HCEC 1CT (cell line): Measurements from ENCODE around the gene TDRD9.
"Not testable (repeated sequence)": the region's sequence is repeated elsewhere in the genome, so short reads cannot be mapped to it uniquely, and the experiment has no call there.

Source experiments
- DNase-seq: peaks from one replicate; pipeline ENCODE4 v3.0.0-alpha.2; 2017

Gene TDRD9

GRCh38 chr14:103925316-103925715 lies 2.9 kb upstream of the TDRD9 start:
- DNase-seq = no peak

GRCh38 chr14:103927566-103927965 lies 690 bp upstream of the TDRD9 start:
- no peak for DNase-seq

- no peak for DNase-seq
Measured at GRCh38 chr14:103930051-103930604, 1.9 kb downstream of the TDRD9 start.

- DNase-seq = no peak
Measured at GRCh38 chr14:103931422-103931821, 3.2 kb downstream of the TDRD9 start.

GRCh38 chr14:103932791-103933490 lies 4.7 kb downstream of the TDRD9 start:
- DNase-seq = no peak

- no peak for DNase-seq
Measured at GRCh38 chr14:103935102-103935501, 6.8 kb downstream of the TDRD9 start.

GRCh38 chr14:103941462-103941861 lies 13.2 kb downstream of the TDRD9 start:
- DNase-seq = no peak

- DNase-seq = no peak
Measured at GRCh38 chr14:103941973-103942736, 13.9 kb downstream of the TDRD9 start, which contains the start of gene RD3L. RD3L (minus strand) TSS chr14:103942529; CDS start chr14:103941695, 834 bp downstream.

- DNase-seq = peak; percentile 42
Measured at GRCh38 chr14:103943673-103944072, 15.4 kb downstream of the TDRD9 start.

- DNase-seq = no peak
Measured at GRCh38 chr14:103946975-103947374, 18.7 kb downstream of the TDRD9 start.

GRCh38 chr14:103948442-103948841 lies 20.2 kb downstream of the TDRD9 start:
- no peak for DNase-seq

GRCh38 chr14:103949131-103949790 lies 21.0 kb downstream of the TDRD9 start:
- DNase-seq = no peak

- no peak for DNase-seq
Measured at GRCh38 chr14:103960457-103961055, 32.3 kb downstream of the TDRD9 start.

GRCh38 chr14:103961928-103962578 lies 33.8 kb downstream of the TDRD9 start:
- DNase-seq = no peak

- no peak for DNase-seq
Measured at GRCh38 chr14:103966631-103967030, 38.4 kb downstream of the TDRD9 start.

- no peak for DNase-seq
Measured at GRCh38 chr14:103969961-103970360, 41.7 kb downstream of the TDRD9 start.

GRCh38 chr14:103973354-103973753 lies 45.1 kb downstream of the TDRD9 start:
- no peak for DNase-seq

GRCh38 chr14:103974575-103974974 lies 46.3 kb downstream of the TDRD9 start:
- no peak for DNase-seq

GRCh38 chr14:103980623-103981238 lies 52.5 kb downstream of the TDRD9 start:
- not testable (repeated sequence) for DNase-seq

- no peak for DNase-seq
Measured at GRCh38 chr14:103984196-103984595, 55.9 kb downstream of the TDRD9 start.

GRCh38 chr14:103989034-103989433 lies 60.8 kb downstream of the TDRD9 start:
- no peak for DNase-seq

- DNase-seq = no peak
Measured at GRCh38 chr14:103989964-103990363, 61.7 kb downstream of the TDRD9 start.
